ENCODE measurements around the gene HDAC8.
"Not testable (repeated sequence)": the region's sequence is repeated elsewhere in the genome, so short reads cannot be mapped to it uniquely, and the experiment has no call there.

- not testable (repeated sequence) for TF ChIP-seq CTCF, EP300 (IDR thresholded peaks at IDR 0.05)
Measured at GRCh38 chrX:72405136-72405535, 167.5 kb downstream of the HDAC8 start.

Measured in suprapubic skin (tissue), 3 donors.